GM18907 (cell line): Measurements from ENCODE around the gene FAM200C.

Experiments
- ATAC-seq: cut with Tn5 transposase; IDR thresholded peaks from one replicate; pipeline ENCODE4 v1.9.1; 2021; ENCODE audit warnings: mild to moderate bottlenecking, moderate library complexity; ENCODE audit not compliant: unreplicated experiment

FAM200C gene

GRCh38 chr5:160420331-160420610 is 20.4 kb upstream of the FAM200C start:
- no peak for ATAC-seq

- ATAC-seq: peak; percentile 49
Observed at GRCh38 chr5:160419458-160420330, 19.8 kb upstream of the FAM200C start.

- peak; percentile 80 for ATAC-seq
Observed at GRCh38 chr5:160418561-160419457, 19.0 kb upstream of the FAM200C start, which contains the start of gene SLU7. TSS of gene SLU7 (minus strand) at chr5:160419081. CDS start at chr5:160415294, 3,787 bp downstream.

GRCh38 chr5:160398806-160399205 is 1.0 kb downstream of the FAM200C start:
- no peak for ATAC-seq

GRCh38 chr5:160397492-160397891 is 2.4 kb downstream of the FAM200C start:
- no peak for ATAC-seq

GRCh38 chr5:160395111-160395510 is 4.7 kb downstream of the FAM200C start:
- no peak for ATAC-seq

GRCh38 chr5:160390787-160391696 is 8.8 kb downstream of the FAM200C start:
- ATAC-seq: no peak

- ATAC-seq: no peak
Observed at GRCh38 chr5:160387445-160387844, 12.4 kb downstream of the FAM200C start.

GRCh38 chr5:160385496-160385895 is 14.4 kb downstream of the FAM200C start:
- no peak for ATAC-seq

- no peak for ATAC-seq
Observed at GRCh38 chr5:160384681-160385080, 15.2 kb downstream of the FAM200C start.

- no peak for ATAC-seq
Observed at GRCh38 chr5:160382346-160382745, 17.5 kb downstream of the FAM200C start.

GRCh38 chr5:160380041-160380440 is 19.8 kb downstream of the FAM200C start:
- no peak for ATAC-seq

- ATAC-seq: no peak
Observed at GRCh38 chr5:160379511-160379910, 20.3 kb downstream of the FAM200C start.

GRCh38 chr5:160378330-160378729 is 21.5 kb downstream of the FAM200C start:
- ATAC-seq: no peak

- ATAC-seq: no peak
Observed at GRCh38 chr5:160377651-160378050, 22.2 kb downstream of the FAM200C start.

- no peak for ATAC-seq
Observed at GRCh38 chr5:160376416-160376815, 23.4 kb downstream of the FAM200C start.

GRCh38 chr5:160375701-160376100 is 24.2 kb downstream of the FAM200C start:
- ATAC-seq: no peak

GRCh38 chr5:160375166-160375565 is 24.7 kb downstream of the FAM200C start:
- no peak for ATAC-seq

GRCh38 chr5:160371294-160371693 is 28.6 kb downstream of the FAM200C start:
- ATAC-seq: no peak

- ATAC-seq: no peak
Observed at GRCh38 chr5:160370713-160371034, 29.2 kb downstream of the FAM200C start.
